ENCODE data around the gene ULBP1. TPM values are rescaled to one million over a fixed set of nuclear protein-coding genes. Genes with fewer than 3 reads are reported as not detected.
"Not testable (repeated sequence)": the region's sequence is repeated elsewhere in the genome, so short reads cannot be mapped to it uniquely, and the experiment has no call there.

Gene ULBP1
- total RNA-seq = under 1 TPM; 0.55 to 0.67 TPM

- peak within 1 kb of the TSS; percentile 75 for H3K4me3 Mint-ChIP-seq
- peaks cover 82% of the 10 kb centered on the region for H3K27me3 Mint-ChIP-seq
- POLR2A ChIA-PET = no interaction called here
- H3K27ac Mint-ChIP-seq = peak within 1 kb of the TSS; percentile 90
- no peaks in the 10 kb centered on the region for H3K9me3 Mint-ChIP-seq
- peaks cover 31% of the 10 kb centered on the region for H3K4me1 Mint-ChIP-seq
- DNase-seq = peak; percentile 83
- CTCF ChIA-PET = no interaction called here
- peaks cover 7% of the 10 kb centered on the region for H3K36me3 Mint-ChIP-seq (ENCODE audit: low read depth)
These were observed at the start of gene ULBP1 for GRCh38 chr6:149963462-149964307. ULBP1 (plus strand) TSS chr6:149963943; CDS start chr6:149964050, 107 bp downstream.

- Mint-ChIP-seq H3K27me3 (peaks cover 21% of the 10 kb centered on the region), H3K4me3 (no peak overlapping the region), H3K27ac (no peak overlapping the region), H3K4me1 (no peaks in the 10 kb centered on the region), H3K36me3 (ENCODE audit: low read depth) (no peaks in the 10 kb centered on the region), H3K9me3 (no peaks in the 10 kb centered on the region)
- ChIA-PET POLR2A (no interaction called here), CTCF (interaction anchor here (1.0 kb wide), 1 partner anchor 355 kb away, joined by 5 read pairs; no protein-coding TSS in a partner anchor)
- DNase-seq = no peak
These were observed 47.5 kb upstream of the ULBP1 start for GRCh38 chr6:149915970-149916865.

GRCh38 chr6:149917679-149918078 lies 46.1 kb upstream of the ULBP1 start:
- Mint-ChIP-seq H3K4me1 (peaks cover 3% of the 10 kb centered on the region), H3K36me3 (ENCODE audit: low read depth) (no peaks in the 10 kb centered on the region), H3K27ac (no peak overlapping the region), H3K27me3 (peaks cover 28% of the 10 kb centered on the region), H3K4me3 (no peak overlapping the region), H3K9me3 (no peaks in the 10 kb centered on the region)
- ChIA-PET POLR2A (no interaction called here), CTCF (interaction anchor here (0.9 kb wide), 1 partner anchor 899 kb away, joined by 3 read pairs; no protein-coding TSS in a partner anchor)
- peak; percentile 3 for DNase-seq

GRCh38 chr6:149918151-149918905 lies 45.4 kb upstream of the ULBP1 start:
- Mint-ChIP-seq H3K9me3 (no peaks in the 10 kb centered on the region), H3K4me1 (peaks cover 10% of the 10 kb centered on the region), H3K27ac (no peak overlapping the region), H3K36me3 (ENCODE audit: low read depth) (no peaks in the 10 kb centered on the region), H3K4me3 (no peak overlapping the region), H3K27me3 (peaks cover 34% of the 10 kb centered on the region)
- DNase-seq = no peak
- CTCF ChIA-PET = no interaction called here
- POLR2A ChIA-PET = no interaction called here

- H3K27me3 Mint-ChIP-seq = peaks cover 40% of the 10 kb centered on the region
These were observed 44.5 kb upstream of the ULBP1 start for GRCh38 chr6:149919126-149919833.

GRCh38 chr6:149919834-149920225 lies 43.9 kb upstream of the ULBP1 start:
- Mint-ChIP-seq H3K4me1 (peaks cover 15% of the 10 kb centered on the region), H3K36me3 (ENCODE audit: low read depth) (no peaks in the 10 kb centered on the region), H3K27ac (no peak overlapping the region), H3K9me3 (no peaks in the 10 kb centered on the region), H3K27me3 (peaks cover 43% of the 10 kb centered on the region), H3K4me3 (no peak overlapping the region)
- CTCF ChIA-PET = interaction anchor here (1.6 kb wide), 1 partner anchor 8 kb away, joined by 3 read pairs; no protein-coding TSS in a partner anchor
- no peak for DNase-seq
- POLR2A ChIA-PET = no interaction called here

More at GRCh38 chr6:149919126-149919833, 44.5 kb upstream of the ULBP1 start:
- H3K4me3 Mint-ChIP-seq; H3K9me3 Mint-ChIP-seq; CTCF ChIA-PET; POLR2A ChIA-PET; H3K36me3 Mint-ChIP-seq (ENCODE audit: low read depth); H3K27ac Mint-ChIP-seq; DNase-seq: not testable (repeated sequence)
- peaks cover 15% of the 10 kb centered on the region for H3K4me1 Mint-ChIP-seq

GRCh38 chr6:149921361-149921760 lies 42.4 kb upstream of the ULBP1 start:
- ChIA-PET CTCF (interaction anchor here (1.6 to 1.7 kb wide), 2 partner anchors 9 to 95 kb away, joined by 3 to 5 read pairs; no protein-coding TSS in a partner anchor), POLR2A (no interaction called here)
- H3K36me3 Mint-ChIP-seq (ENCODE audit: low read depth) = no peaks in the 10 kb centered on the region
- H3K4me1 Mint-ChIP-seq = peaks cover 21% of the 10 kb centered on the region
- DNase-seq = no peak
- no peak overlapping the region for H3K27ac Mint-ChIP-seq
- H3K27me3 Mint-ChIP-seq = peaks cover 54% of the 10 kb centered on the region
- no peaks in the 10 kb centered on the region for H3K9me3 Mint-ChIP-seq
- H3K4me3 Mint-ChIP-seq = no peak overlapping the region

- peaks cover 58% of the 10 kb centered on the region for H3K27me3 Mint-ChIP-seq
- H3K9me3 Mint-ChIP-seq; DNase-seq; H3K36me3 Mint-ChIP-seq (ENCODE audit: low read depth); H3K27ac Mint-ChIP-seq; POLR2A ChIA-PET: not testable (repeated sequence)
- peaks cover 21% of the 10 kb centered on the region for H3K4me1 Mint-ChIP-seq
- CTCF ChIA-PET = interaction anchor here (1.7 kb wide), 1 partner anchor 94 kb away, joined by 5 read pairs; no protein-coding TSS in a partner anchor
- H3K4me3 Mint-ChIP-seq = peak overlapping the region; percentile 20
These were observed 41.7 kb upstream of the ULBP1 start for GRCh38 chr6:149922091-149922490.

- H3K36me3 Mint-ChIP-seq (ENCODE audit: low read depth) = no peaks in the 10 kb centered on the region
- POLR2A ChIA-PET = no interaction called here
- no peak within 1 kb of the TSS for H3K27ac Mint-ChIP-seq
- peaks cover 24% of the 10 kb centered on the region for H3K4me1 Mint-ChIP-seq
- H3K27me3 Mint-ChIP-seq = peaks cover 64% of the 10 kb centered on the region
- CTCF ChIA-PET = no interaction called here
- peak within 1 kb of the TSS; percentile 71 for H3K4me3 Mint-ChIP-seq
- H3K9me3 Mint-ChIP-seq = no peaks in the 10 kb centered on the region
- DNase-seq = peak; percentile 87
These were observed 41.0 kb upstream of the ULBP1 start, which contains the start of gene RAET1G for GRCh38 chr6:149922642-149923326. RAET1G (minus strand) TSS chr6:149923121; CDS start chr6:149923010, 111 bp downstream.

GRCh38 chr6:149923327-149923986 lies 40.3 kb upstream of the ULBP1 start:
- POLR2A ChIA-PET = no interaction called here
- DNase-seq = no peak
- peak overlapping the region; percentile 71 for H3K4me3 Mint-ChIP-seq
- peaks cover 71% of the 10 kb centered on the region for H3K27me3 Mint-ChIP-seq
- H3K4me1 Mint-ChIP-seq = peaks cover 24% of the 10 kb centered on the region
- H3K9me3 Mint-ChIP-seq = no peaks in the 10 kb centered on the region
- CTCF ChIA-PET = interaction anchor here (0.6 to 0.9 kb wide), 2 partner anchors 72 to 83 kb away, joined by 3 to 5 read pairs; no protein-coding TSS in a partner anchor
- no peak overlapping the region for H3K27ac Mint-ChIP-seq
- H3K36me3 Mint-ChIP-seq (ENCODE audit: low read depth) = no peaks in the 10 kb centered on the region
